HL-60 (cell line): ENCODE data around the gene MAP3K2.

Experiments
- DNase-seq, 2 experiments: peaks; one replicate each; pipeline ENCODE4 v3.0.0-alpha.2; 2010 to 2020; ENCODE audit warnings: low read depth in 1 of 2, low spot score in 1 of 2
- H3K27ac ChIP-seq: fragments of 250-450 bp; sonication (Bioruptor Pico); replicated peaks from 2 replicates; pipeline ENCODE4 v1.5.1; 2020; ENCODE audit warnings: mild to moderate bottlenecking, moderate library complexity
- H3K27me3 ChIP-seq: fragments of 250-450 bp; sonication (Bioruptor Pico); 2 replicates; pipeline ENCODE4 v1.5.1; 2021; ENCODE audit warnings: mild to moderate bottlenecking, moderate library complexity; ENCODE audit not compliant: insufficient read depth, poor library complexity, severe bottlenecking
- H3K4me3 ChIP-seq: replicated peaks from 2 replicates; pipeline ENCODE4 v1.5.1; 2011; ENCODE audit warnings: mild to moderate bottlenecking, control low read depth, low read length; ENCODE audit not compliant: insufficient read depth
- GABPA ChIP-seq: IDR thresholded peaks from 2 replicates; pipeline ENCODE4 v1.6.1; 2012; ENCODE audit warnings: low read depth
- POLR2AphosphoS5 ChIP-seq: IDR thresholded peaks from 2 replicates; pipeline ENCODE4 v1.6.1; 2012; ENCODE audit warnings: low read depth
- SPI1 ChIP-seq: IDR thresholded peaks from 2 replicates; pipeline ENCODE4 v1.6.1; 2012; ENCODE audit warnings: low read depth, mild to moderate bottlenecking, borderline replicate concordance
- TF ChIP-seq, protein P1 (sequence below): IDR thresholded peaks from one replicate; pipeline ENCODE4 v1.5.1; 2011; ENCODE audit warnings: low read length, control low read depth, inconsistent platforms; ENCODE audit not compliant: insufficient read depth
- TF ChIP-seq, protein P2 (sequence below): IDR thresholded peaks from 2 replicates; pipeline ENCODE4 v1.6.1; 2012; ENCODE audit warnings: low read depth; ENCODE audit not compliant: insufficient replicate concordance

Gene MAP3K2

DNA sequence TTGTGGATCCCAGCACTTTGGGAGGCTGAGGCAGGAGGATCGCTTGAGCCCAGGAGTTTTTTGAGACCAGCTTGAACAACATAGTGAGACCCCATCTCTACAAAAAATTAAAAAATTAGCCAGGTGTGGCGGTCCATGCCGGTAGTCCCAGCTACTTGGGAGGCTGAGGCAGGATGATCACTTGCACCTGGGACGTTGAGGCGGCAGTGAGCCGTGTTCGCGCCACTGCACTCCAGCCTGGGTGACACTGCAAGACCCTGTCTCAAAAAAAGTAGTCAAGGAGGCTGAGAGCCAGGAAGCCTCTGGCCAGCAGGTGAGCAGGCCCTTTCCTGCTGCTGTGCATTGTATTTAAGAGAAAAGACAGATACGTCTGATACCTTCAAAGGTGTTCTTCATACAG lies 19.3 kb upstream of the MAP3K2 start:
- H3K27me3 ChIP-seq: no peaks in the 10 kb centered on the region
- no peak overlapping the region for H3K4me3 ChIP-seq
- TF ChIP-seq POLR2AphosphoS5 (no peak), SPI1 (no peak), GABPA (no peak)
- TF ChIP-seq, protein P1, sequence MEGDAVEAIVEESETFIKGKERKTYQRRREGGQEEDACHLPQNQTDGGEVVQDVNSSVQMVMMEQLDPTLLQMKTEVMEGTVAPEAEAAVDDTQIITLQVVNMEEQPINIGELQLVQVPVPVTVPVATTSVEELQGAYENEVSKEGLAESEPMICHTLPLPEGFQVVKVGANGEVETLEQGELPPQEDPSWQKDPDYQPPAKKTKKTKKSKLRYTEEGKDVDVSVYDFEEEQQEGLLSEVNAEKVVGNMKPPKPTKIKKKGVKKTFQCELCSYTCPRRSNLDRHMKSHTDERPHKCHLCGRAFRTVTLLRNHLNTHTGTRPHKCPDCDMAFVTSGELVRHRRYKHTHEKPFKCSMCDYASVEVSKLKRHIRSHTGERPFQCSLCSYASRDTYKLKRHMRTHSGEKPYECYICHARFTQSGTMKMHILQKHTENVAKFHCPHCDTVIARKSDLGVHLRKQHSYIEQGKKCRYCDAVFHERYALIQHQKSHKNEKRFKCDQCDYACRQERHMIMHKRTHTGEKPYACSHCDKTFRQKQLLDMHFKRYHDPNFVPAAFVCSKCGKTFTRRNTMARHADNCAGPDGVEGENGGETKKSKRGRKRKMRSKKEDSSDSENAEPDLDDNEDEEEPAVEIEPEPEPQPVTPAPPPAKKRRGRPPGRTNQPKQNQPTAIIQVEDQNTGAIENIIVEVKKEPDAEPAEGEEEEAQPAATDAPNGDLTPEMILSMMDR: no peak
- TF ChIP-seq, protein P2, sequence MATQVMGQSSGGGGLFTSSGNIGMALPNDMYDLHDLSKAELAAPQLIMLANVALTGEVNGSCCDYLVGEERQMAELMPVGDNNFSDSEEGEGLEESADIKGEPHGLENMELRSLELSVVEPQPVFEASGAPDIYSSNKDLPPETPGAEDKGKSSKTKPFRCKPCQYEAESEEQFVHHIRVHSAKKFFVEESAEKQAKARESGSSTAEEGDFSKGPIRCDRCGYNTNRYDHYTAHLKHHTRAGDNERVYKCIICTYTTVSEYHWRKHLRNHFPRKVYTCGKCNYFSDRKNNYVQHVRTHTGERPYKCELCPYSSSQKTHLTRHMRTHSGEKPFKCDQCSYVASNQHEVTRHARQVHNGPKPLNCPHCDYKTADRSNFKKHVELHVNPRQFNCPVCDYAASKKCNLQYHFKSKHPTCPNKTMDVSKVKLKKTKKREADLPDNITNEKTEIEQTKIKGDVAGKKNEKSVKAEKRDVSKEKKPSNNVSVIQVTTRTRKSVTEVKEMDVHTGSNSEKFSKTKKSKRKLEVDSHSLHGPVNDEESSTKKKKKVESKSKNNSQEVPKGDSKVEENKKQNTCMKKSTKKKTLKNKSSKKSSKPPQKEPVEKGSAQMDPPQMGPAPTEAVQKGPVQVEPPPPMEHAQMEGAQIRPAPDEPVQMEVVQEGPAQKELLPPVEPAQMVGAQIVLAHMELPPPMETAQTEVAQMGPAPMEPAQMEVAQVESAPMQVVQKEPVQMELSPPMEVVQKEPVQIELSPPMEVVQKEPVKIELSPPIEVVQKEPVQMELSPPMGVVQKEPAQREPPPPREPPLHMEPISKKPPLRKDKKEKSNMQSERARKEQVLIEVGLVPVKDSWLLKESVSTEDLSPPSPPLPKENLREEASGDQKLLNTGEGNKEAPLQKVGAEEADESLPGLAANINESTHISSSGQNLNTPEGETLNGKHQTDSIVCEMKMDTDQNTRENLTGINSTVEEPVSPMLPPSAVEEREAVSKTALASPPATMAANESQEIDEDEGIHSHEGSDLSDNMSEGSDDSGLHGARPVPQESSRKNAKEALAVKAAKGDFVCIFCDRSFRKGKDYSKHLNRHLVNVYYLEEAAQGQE: no peak
- DNase-seq: no peak
- H3K27ac ChIP-seq: no peak overlapping the region

DNA sequence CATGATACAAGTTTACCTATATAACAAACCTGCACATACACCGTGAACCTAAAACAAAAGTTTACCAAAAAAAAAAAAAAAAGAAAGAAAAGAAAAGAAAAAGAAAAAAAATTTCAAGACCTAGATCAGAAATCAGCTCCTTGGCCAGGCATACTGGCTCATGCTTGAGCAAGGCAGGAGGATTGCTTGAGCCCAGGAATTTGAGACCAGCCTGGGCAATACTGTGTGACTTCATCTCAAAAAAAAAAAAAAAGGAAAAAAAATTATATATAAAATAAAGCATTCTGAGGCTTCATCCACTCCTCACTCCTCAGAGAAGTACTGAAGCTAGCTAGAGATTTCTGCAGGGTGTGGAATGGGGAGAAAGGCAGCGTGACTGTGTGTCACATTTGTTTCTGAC lies 18.7 kb upstream of the MAP3K2 start:
- no peak overlapping the region for H3K4me3 ChIP-seq
- no peak overlapping the region for H3K27ac ChIP-seq
- no peak for DNase-seq
- H3K27me3 ChIP-seq: no peaks in the 10 kb centered on the region
- TF ChIP-seq GABPA (no peak), SPI1 (no peak), POLR2AphosphoS5 (no peak)
- TF ChIP-seq, protein P1: no peak
- TF ChIP-seq, protein P2: no peak

DNA sequence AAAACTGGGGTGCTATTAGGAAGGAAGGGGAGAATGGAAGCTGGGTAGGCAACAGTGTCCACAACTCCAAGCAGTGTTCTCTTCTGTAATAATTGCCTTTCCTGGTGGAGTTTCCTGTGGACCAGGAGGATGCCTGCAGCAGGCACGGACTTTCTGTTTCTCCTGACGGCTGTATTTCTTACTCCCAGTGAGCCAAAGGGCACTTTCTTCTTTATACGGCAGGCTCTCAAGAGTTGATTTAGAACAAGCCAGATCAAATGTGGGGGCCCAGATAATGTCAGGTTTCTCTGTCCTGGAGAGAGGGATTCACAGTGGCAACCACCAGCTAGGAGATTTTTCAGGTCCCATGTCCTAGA lies 17.5 kb upstream of the MAP3K2 start:
- Histone ChIP-seq H3K27me3 (no peaks in the 10 kb centered on the region), H3K27ac (no peak overlapping the region), H3K4me3 (no peak overlapping the region)
- DNase-seq: no peak
- TF ChIP-seq POLR2AphosphoS5 (no peak), SPI1 (no peak), GABPA (no peak)
- TF ChIP-seq, protein P1: no peak
- TF ChIP-seq, protein P2: no peak
